HEK293 (cell line): ENCODE measurements around the gene USP35.

ENCODE experiments used
- BCL11A ChIP-seq: fragments of 450-650 bp; formaldehyde crosslinking; IDR thresholded peaks from 2 replicates; pipeline ENCODE4 v1.5.1; 2016; ENCODE audit warnings: low read depth, missing biosample characterization, missing genetic modification characterization
- ZBTB17 ChIP-seq: fragments of 450-650 bp; formaldehyde crosslinking; IDR thresholded peaks from 2 replicates; pipeline ENCODE4 v1.5.1; 2016; ENCODE audit warnings: missing biosample characterization, missing genetic modification characterization
- ZFP41 ChIP-seq: fragments of 450-650 bp; formaldehyde crosslinking; IDR thresholded peaks from 2 replicates; pipeline ENCODE4 v1.5.1; 2016; ENCODE audit warnings: missing biosample characterization, missing genetic modification characterization, borderline replicate concordance
- ZFP69B ChIP-seq: fragments of 450-650 bp; formaldehyde crosslinking; IDR thresholded peaks from 2 replicates; pipeline ENCODE4 v1.5.1; 2016; ENCODE audit warnings: missing biosample characterization, missing genetic modification characterization
- ZNF23 ChIP-seq: fragments of 450-650 bp; formaldehyde crosslinking; IDR thresholded peaks from 2 replicates; pipeline ENCODE4 v1.5.1; 2016; ENCODE audit warnings: missing biosample characterization, missing genetic modification characterization, borderline replicate concordance
- ZNF555 ChIP-seq: fragments of 450-650 bp; formaldehyde crosslinking; conservative IDR thresholded peaks from 2 replicates; pipeline ENCODE4 v1.5.1; 2017; ENCODE audit warnings: missing biosample characterization, mild to moderate bottlenecking, missing genetic modification characterization, inconsistent platforms
- ZNF580 ChIP-seq: fragments of 450-650 bp; formaldehyde crosslinking; IDR thresholded peaks from 2 replicates; pipeline ENCODE4 v1.5.1; 2016; ENCODE audit warnings: missing biosample characterization, missing genetic modification characterization
- ZNF610 ChIP-seq: fragments of 450-650 bp; formaldehyde crosslinking; IDR thresholded peaks from 2 replicates; pipeline ENCODE4 v1.5.1; 2016; ENCODE audit warnings: missing biosample characterization, missing genetic modification characterization, borderline replicate concordance
- ZSCAN30 ChIP-seq: fragments of 450-650 bp; IDR thresholded peaks from 2 replicates; pipeline ENCODE4 v1.5.1; 2018; ENCODE audit warnings: missing biosample characterization, mild to moderate bottlenecking, missing genetic modification characterization, moderate library complexity
- TF ChIP-seq, protein P1 (sequence below): fragments of 450-650 bp; formaldehyde crosslinking; IDR thresholded peaks from 2 replicates; pipeline ENCODE4 v1.5.1; 2016; ENCODE audit warnings: missing biosample characterization, missing genetic modification characterization
- TF ChIP-seq, protein P2 (sequence below): fragments of 450-650 bp; formaldehyde crosslinking; IDR thresholded peaks from 2 replicates; pipeline ENCODE4 v1.5.1; 2016; ENCODE audit warnings: missing biosample characterization, missing genetic modification characterization
- TF ChIP-seq, protein P3 (sequence below): fragments of 450-650 bp; formaldehyde crosslinking; IDR thresholded peaks from 2 replicates; pipeline ENCODE4 v1.5.1; 2016; ENCODE audit warnings: missing biosample characterization, missing genetic modification characterization

GRCh38 chr11:78213526-78214330, 25.0 kb downstream of the USP35 start:
- TF ChIP-seq, protein P1, sequence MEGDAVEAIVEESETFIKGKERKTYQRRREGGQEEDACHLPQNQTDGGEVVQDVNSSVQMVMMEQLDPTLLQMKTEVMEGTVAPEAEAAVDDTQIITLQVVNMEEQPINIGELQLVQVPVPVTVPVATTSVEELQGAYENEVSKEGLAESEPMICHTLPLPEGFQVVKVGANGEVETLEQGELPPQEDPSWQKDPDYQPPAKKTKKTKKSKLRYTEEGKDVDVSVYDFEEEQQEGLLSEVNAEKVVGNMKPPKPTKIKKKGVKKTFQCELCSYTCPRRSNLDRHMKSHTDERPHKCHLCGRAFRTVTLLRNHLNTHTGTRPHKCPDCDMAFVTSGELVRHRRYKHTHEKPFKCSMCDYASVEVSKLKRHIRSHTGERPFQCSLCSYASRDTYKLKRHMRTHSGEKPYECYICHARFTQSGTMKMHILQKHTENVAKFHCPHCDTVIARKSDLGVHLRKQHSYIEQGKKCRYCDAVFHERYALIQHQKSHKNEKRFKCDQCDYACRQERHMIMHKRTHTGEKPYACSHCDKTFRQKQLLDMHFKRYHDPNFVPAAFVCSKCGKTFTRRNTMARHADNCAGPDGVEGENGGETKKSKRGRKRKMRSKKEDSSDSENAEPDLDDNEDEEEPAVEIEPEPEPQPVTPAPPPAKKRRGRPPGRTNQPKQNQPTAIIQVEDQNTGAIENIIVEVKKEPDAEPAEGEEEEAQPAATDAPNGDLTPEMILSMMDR (tag by site-specific recombination) = no peak
- TF ChIP-seq ZBTB17 (no peak), ZFP41 (tag by site-specific recombination) (no peak), ZNF555 (tag by site-specific recombination) (no peak), ZSCAN30 (tag by site-specific recombination) (no peak), ZFP69B (no peak), ZNF610 (tag by site-specific recombination) (no peak), ZNF580 (no peak), BCL11A (no peak), ZNF23 (tag by site-specific recombination) (no peak)
- TF ChIP-seq, protein P2, sequence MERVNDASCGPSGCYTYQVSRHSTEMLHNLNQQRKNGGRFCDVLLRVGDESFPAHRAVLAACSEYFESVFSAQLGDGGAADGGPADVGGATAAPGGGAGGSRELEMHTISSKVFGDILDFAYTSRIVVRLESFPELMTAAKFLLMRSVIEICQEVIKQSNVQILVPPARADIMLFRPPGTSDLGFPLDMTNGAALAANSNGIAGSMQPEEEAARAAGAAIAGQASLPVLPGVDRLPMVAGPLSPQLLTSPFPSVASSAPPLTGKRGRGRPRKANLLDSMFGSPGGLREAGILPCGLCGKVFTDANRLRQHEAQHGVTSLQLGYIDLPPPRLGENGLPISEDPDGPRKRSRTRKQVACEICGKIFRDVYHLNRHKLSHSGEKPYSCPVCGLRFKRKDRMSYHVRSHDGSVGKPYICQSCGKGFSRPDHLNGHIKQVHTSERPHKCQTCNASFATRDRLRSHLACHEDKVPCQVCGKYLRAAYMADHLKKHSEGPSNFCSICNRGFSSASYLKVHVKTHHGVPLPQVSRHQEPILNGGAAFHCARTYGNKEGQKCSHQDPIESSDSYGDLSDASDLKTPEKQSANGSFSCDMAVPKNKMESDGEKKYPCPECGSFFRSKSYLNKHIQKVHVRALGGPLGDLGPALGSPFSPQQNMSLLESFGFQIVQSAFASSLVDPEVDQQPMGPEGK (tag by site-specific recombination) = no peak
- TF ChIP-seq, protein P3, sequence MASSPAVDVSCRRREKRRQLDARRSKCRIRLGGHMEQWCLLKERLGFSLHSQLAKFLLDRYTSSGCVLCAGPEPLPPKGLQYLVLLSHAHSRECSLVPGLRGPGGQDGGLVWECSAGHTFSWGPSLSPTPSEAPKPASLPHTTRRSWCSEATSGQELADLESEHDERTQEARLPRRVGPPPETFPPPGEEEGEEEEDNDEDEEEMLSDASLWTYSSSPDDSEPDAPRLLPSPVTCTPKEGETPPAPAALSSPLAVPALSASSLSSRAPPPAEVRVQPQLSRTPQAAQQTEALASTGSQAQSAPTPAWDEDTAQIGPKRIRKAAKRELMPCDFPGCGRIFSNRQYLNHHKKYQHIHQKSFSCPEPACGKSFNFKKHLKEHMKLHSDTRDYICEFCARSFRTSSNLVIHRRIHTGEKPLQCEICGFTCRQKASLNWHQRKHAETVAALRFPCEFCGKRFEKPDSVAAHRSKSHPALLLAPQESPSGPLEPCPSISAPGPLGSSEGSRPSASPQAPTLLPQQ (tag by site-specific recombination) = no peak
